NCI-H1048 (cell line): ENCODE data around the gene UBE2QL1.

ENCODE experiments used
- DNase-seq: peaks from one replicate; lab custom pipeline; 2025; lab: John Stamatoyannopoulos, UW

UBE2QL1 gene, protein sequence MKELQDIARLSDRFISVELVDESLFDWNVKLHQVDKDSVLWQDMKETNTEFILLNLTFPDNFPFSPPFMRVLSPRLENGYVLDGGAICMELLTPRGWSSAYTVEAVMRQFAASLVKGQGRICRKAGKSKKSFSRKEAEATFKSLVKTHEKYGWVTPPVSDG

DNA sequence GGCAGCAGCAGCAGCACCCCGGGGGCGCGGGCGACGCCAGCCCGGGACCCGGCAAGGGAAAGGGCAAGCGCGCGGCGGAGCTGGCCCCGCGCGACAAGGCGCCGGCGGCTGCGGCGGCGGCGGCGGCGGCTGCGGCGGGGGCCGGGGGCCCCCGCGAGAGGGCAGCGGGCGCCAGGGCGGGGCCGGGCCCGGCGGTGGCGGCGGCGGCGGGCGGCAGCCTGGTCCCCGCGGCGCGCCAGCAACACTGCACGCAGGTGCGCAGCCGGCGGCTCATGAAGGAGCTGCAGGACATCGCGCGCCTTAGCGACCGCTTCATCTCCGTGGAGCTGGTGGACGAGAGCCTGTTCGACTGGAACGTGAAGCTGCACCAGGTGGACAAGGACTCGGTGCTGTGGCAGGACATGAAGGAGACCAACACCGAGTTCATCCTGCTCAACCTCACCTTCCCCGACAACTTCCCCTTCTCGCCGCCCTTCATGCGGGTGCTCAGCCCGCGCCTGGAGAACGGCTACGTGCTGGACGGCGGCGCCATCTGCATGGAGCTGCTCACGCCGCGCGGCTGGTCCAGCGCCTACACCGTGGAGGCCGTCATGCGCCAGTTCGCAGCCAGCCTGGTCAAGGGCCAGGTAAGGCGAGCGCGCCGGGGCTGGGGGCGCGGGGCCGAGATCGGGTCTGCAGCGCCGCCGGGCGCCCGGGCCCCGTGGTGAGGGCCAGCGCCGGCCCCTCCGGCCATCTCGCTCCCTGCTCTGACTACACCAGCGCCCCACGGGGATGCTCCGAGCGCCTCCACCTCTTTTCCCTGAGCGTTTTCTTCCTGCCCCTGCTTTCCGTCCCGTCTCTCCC lies at the start of gene UBE2QL1:
Gene UBE2QL1, plus strand, starts transcription at position 238 of the 843 bp plus-strand sequence. Its CDS starts 35 bp downstream, at position 273.
- no peak for DNase-seq

DNA sequence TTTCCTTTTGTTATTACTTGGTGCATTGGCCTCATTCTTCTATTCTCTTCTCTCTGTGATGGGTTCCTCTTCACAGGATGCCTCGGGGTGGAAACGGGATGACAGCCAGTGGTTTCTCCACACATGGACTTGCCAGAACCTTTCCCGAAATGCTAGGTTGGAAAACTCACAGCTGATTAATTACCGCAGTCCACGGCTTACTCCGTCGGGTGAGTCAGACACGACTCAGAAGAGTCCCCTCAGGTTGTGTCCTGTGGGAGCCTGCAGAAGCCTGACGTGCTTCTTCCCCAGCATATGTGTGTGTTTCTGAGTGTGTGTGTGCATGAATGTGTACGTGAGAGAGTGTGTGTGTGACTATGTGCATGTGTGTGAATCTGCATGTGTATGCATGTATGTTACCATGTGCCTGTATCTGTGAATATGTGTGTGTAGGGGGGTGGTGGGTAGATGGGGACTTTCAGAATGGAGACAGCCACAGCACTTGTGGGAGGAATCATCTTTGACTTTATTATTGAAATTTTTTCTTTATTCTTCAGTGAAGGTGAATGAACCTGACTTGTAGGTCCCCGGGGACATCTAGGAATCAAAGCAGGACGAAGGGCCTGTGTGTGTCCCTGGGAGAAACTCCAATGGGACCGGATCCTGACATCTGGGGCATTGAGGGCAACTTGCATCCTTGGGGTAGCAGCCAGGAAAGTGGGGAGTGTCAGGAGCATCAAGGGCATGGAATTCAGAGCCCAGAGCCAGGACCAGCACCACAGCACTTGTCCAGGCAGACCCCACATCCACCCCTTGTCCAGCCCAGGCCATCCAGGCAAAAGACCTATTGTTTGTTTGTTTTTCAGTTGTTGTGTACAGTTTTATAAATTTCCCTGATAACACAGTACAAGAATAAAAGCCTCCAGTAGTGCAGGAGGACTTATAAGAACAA lies 48.4 kb upstream of the UBE2QL1 start:
- DNase-seq, result no peak

DNA sequence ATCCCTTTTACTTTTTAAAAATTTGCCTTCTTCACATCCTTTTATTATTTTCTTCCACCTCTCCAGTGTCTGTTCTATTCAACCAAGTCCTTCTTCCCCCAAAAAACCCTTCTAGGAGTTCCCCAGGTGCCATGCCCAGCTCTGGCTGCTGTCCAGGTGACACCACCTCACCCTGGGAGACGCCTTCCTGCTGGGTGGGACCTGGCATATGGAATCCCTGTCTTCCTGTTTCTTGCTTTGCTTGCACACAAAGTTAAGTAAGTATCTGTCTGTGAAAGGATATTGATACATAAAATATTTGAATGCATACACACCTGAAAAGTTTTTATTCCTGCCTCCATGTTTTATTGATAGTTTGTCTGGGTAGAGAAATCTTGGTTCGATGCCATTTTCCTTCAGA lies 47.2 kb upstream of the UBE2QL1 start:
- DNase-seq, result no peak

DNA sequence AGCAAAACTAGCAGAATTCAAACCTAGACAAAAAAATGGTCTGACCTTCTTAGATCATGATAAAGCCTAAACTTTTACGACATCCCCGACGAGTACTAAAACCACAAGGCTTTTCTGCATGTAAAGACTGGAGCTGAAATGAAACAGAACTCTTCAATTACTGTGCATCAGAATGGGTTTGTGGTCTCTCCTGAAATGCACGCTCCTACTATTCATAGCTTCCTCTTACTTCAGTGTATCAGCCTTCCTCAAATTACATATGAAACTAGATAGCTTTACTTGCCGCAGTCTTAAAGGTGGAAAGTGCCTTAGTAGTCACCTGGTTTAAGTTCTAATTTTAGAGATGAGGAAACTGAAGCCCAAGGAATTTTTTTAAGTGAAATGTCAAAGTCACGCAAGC lies 45.7 kb upstream of the UBE2QL1 start:
- no peak for DNase-seq

DNA sequence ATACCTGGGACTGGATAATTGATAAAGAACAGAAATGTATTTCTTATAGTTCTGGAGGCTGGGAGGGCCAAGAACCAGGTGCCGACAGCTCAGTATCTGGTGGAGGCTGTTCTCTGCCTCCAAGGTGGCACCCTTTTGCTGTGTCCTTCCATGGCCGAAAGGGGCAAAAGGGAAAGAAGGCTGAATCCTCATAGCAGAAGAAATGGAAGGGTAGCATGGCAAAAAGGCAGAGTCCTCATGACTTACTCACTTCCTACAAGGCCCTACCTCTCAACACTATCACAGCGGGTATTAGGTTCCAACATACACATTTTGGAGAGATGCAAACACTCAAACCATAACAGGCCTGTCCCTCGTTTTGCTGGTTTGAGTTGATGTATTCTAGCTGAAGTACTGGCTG lies 45.2 kb upstream of the UBE2QL1 start:
- no peak for DNase-seq

DNA sequence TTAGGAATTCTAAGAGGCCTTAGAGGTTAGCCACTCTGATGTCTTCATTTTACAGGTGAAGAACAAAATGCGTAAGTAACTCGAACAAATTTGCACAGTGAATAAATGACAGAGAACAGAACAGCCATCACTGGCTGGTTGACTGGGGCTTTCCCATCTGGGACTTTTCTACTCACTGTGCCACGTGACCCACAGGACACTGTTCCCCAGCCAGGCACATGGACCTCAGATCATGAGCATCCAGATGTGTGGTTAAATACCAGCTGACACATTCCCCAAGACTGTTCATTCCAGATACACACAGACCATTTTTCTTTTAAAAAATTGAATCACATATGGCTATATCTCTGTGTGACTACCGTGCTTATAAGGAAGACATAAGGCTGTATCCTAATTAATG lies 44.5 kb upstream of the UBE2QL1 start:
- no peak for DNase-seq

DNA sequence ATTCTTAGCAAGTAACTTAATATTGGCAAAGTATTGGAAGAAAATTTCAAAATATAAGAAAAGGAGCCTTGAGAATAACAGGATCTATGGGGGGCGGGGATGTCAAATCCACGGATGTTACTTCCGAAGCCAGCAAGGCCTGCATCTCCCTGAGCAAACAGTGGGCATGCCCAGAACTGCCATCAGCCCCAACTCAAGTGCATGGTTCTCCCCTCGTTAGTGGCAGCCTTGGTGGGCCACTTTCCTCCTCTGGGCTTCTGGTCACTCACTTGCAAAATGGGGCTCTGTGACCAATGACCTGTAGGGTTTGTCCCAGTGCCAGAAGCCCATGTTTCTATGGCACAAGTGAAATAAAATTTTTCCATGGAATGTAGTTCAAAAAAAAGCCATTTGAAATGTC lies 43.1 kb upstream of the UBE2QL1 start:
- DNase-seq, result no peak

DNA sequence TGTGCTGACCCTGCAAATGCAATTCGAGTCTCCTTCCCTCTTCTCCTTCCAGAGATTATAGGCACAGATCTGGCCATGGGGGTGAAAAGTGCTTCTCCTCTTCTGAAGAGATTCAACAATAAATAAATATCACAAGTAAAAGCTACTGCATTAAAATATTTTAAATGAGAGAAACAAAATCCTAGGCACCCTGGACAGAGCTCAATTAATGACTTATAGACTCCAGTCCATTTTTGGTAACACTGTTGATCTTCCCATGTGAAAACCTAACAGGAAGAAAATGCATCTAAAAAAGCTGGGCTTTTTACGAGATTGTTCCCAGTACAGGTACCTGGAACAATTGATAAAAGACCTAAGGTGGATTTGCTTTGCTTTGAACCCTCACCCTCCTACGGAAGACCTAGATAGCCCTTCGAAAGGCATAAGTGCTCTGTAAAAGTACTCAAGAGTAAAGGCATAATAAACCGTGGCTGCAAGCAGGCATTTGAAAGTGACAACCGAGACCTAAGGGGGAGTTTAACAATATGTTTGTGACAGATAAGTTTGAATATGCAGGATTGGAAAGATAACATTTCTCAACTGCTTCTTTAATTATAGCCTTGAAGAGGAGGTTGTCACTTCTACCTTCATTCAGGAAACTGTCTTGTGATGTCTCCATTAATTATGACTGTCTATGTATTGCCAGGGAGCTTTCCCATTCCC lies 41.0 kb upstream of the UBE2QL1 start:
- no peak for DNase-seq

DNA sequence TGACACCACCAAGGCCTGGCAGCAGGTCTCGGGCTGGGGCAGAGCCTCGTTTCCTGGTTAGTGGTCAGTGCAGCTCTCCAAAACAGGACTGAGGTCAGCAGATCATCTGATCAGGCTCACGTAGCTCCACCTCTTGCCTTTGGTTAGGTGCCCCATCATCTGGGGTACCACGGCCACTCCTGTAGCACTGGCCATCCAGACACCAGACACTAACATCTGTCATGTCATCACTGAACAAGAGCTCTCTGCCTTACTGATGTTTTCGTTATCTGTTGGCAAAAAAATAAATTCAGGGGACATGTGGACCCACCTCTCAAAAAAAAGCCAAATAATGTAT lies 40.4 kb upstream of the UBE2QL1 start:
- no peak for DNase-seq

DNA sequence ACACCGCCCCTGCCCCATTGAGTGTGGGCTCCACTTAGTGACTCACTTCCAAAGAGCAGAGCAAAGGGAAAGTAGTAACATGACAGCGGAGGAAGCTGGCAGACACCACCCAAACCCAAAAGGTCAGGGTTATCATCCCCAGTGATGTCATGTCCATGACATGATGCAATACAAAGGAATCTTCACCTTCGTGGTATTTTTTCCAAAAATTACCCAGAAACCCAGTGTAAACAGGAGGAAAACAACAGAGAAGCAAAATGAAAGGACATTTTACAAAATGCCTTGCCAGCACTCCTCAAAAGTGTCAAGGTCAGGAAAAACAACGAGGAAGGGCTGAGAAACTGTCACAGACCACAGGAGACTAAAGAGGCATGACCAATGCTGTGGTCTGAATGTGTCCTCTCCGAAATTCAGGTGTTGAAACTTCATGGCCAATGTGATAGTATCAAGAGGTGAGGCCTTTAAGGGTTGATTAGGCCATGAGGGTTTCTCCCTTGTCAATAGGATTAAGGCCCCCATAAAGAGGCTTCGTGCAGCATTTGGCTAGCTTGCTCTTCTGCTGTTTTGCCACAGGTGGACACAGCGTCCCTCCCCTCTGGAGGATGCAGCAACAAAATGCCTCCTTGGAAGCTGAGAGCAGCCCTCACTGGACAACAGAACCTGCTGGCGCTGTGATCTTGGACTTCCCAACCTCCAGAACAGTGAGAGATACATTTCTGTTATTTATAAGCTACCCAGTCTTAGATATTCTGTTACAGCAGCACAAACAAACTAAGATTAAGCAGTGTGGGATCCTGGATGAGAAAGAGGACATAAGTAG lies 39.8 kb upstream of the UBE2QL1 start:
- DNase-seq, result no peak

DNA sequence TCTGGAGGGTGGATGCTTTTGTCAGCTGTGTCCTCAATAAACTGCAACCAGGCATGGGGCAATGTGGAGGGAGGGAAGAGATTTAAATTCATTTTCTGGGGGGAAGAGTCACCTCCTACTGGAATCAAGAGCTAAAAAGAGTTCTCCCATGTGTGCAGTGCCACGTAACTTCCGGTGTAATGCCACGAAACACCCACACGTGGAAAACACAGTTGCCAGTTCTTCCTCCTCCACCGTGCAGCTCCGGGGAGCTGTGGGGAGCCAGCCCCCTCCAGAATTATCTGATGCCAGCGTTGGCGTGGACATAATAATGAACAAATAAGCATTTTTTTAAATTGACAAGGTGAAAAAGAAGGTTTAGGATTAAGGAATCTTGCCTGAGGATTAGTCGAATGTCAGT lies 38.2 kb upstream of the UBE2QL1 start:
- no peak for DNase-seq

DNA sequence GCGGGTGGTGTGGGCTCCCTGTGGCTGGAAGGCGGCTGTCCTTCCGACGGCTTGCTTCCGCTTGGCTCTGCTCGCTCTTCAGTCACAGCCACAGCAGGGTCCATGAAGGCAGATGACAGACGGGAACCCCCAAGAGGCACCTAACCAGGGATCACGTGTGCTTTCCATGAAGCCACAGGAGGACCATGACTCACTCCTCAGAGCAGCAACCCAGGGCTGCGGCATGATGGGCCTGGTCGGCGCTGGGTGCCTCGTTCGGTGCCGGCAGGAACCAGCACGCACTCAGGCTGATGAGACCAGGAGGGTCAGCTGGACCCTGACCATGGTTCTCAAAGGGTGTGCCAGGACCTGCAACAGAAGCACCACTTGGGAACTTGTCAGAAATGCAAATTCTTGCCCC lies 37.5 kb upstream of the UBE2QL1 start:
- no peak for DNase-seq

DNA sequence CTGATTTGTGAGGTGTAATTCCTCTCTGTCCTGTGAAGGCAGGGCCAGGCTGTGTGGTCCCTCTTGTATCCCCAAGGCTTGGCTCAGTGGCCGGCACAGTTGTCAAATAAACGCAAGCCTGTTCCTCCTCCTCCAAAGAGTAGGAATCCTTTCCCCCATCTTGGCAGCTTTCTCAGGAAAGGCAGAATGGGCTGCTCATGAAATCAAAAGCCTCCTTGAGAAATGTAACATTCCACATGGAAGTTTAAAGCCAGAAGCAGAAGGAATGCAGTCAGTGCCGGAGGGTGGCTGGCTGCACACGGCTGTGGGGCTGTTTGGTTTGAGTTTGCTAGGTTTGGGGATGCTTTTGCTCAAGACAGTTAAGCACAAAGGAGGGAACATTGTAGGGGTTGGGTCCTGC lies 35.8 kb upstream of the UBE2QL1 start:
- no peak for DNase-seq

DNA sequence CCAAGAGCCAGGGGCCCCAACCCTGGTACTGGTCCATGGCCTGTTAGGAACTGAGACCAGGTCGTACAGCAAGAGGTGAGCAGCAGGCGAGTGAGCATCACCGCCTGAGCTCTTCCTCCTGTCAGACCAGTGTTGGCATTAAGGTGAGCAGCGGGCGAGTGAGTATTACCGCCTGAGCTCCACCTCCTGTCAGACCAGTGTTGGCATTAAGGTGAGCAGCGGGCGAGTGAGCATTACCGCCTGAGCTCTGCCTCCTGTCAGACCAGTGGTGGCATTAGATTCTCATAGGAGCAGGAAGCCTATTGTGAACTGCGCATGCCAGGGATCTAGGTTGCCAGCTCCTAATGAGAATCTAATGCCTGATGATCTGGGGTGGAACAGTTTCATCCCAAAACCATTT lies 31.0 kb upstream of the UBE2QL1 start:
- no peak for DNase-seq

DNA sequence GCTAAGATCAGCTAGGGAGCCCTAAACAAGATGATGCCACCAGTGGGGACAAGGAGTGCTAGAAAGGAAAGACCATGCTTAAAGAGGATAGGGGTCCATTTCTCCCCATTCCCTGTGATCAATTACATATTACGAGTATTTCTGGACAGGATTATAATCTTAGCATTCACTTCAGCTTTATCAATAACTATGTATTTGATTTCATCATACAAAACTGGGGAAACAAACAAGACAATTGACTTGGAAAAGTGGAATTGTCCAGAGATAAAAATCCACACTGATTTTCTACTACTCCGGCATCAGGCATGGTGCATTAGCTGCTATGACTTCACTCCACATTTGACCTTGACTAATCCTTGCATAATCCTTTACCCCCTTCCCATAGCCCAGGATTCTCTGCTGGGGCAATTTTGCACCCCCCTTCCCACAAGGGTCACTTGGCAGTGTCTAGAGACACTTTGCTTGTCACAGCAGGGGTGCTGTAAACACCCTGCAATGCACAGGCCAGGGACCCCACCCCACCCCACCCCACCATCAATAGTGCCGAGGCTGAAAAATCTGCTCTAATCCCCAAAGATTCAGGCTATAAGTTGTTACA lies 29.9 kb upstream of the UBE2QL1 start:
- no peak for DNase-seq

DNA sequence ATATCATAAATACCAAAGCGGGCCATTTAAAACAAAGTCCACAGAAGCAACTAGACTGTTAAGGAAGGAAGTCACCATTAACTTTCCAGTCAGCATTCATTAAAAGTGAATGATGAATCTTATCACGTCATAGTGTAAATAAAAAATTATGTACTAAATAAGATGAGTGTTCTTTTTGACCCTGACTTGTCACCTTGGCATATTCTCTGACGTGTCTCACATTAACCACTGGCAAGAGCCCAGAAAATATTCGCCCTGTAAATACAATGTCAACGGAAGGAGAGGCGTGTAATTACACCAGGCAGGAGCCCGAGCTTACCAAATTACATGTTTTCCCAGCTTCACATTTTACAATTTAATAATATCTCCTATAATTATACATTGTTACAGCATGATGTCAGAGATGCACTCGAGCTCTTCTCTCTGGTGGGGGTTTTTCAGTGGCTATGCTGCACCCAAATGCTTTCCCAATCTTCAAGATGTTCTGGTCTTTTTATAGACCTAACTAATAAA lies 29.3 kb upstream of the UBE2QL1 start:
- no peak for DNase-seq

DNA sequence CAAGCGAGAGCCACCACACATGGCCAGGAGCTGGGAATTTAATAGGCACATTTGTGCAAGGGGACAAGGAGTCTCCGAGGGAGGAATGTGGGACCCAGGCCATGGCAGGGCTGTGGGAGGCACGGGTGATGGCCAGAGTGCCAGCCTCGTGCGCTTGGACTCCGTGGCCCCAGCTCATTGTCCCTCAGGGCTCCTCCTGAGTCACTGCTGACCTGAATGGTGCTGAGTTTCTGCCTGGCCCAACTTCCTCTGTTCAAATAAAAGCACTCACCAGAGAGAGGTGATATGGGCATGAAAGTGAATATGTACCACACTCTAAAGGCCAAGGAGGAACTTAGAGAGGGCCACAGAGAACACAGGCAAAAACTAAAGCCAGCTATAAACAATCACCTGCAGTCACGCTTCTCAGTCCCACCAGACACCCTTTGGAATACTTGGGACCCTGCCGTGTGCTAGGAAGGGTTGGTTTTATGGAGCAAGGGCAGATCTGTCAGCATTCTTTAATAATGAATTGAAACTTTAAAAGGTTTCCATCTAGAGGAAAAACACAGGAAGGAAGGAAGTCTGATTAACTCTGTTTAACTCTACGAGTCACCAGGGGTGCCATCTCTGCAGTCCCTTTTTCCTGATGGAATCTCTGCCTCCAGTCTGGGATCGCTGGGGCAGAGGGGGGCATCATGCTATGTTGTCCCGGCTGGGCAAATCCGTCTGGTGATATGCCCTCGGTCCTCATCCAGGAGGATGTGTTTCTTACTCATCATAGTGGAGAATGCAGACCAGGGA lies 25.1 kb upstream of the UBE2QL1 start:
- DNase-seq, result no peak

DNA sequence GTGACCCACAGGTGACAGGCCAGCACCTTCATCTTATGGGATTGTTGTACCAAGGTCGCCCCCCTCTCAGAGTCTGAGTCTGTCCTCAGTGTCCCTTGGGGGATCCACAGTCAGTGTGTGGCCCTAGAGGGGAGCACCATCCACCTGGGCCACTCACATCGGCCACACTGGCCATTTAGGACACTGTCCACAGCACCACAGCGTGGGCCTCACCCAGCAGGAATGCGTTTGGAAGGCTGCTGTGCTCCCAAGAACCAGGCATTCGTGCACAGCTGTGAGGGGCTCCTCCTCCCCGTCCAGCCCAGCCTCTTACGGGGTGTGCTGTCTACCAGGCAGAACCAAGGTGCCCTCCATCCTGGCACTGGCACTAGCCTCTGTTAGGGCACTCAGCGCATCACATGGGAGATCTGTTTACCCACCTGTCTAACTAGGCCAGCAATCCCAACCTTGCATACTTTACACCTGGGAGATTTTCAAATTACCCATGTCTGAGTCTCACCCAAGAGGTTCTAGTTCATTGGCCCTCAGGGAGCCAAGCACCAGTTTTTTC lies 24.5 kb upstream of the UBE2QL1 start:
- no peak for DNase-seq

DNA sequence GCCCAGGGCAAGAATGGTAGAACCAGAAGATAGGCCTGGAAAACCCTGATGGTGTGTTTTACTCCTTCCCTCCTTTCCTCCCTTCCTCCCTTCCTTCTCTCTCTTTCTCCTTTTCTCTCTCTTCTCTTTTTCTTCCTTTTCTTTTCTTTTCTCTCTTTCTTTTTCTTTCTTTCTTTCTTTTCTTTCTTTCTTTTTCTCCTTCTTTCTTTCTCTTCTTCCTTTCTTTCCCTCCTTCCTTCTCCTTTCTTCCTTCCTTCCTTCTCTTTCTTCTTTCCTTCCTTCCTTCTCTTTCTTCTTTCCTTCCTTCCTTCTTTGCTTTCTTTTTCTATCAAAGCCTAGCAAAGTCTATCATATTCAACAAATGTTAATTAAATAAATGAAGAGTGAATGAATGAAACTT lies 24.0 kb upstream of the UBE2QL1 start:
- DNase-seq, result no peak

DNA sequence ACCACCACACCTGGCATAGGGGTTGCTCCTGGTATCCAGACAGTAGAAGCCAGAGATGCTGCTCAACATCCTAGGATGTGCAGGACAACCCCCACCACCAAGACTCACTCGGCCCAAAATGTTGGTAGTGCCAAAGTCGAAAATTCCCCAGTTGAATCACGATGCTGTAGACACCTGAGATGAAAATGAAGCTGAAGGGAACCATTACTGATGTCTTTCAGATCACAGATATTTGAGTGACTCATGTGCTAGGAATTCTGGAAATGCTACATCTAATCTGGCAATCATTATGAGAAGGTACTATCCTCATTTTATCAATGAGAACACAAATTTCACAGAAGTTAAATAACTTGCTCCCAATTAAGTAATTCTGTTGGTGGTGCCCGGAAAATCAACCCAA lies 21.0 kb upstream of the UBE2QL1 start:
- DNase-seq, result no peak
